SK-N-SH treated with all-trans-retinoic acid at 6 μM for 48 hours (cell line): ENCODE data around the gene DAD1.

ENCODE experiments used
- ZC3H10 ChIP-seq: fragments of 250-450 bp; sonication (Bioruptor Pico); IDR thresholded peaks from 2 replicates; pipeline ENCODE4 v1.5.1; 2021; ENCODE audit warnings: mild to moderate bottlenecking, moderate library complexity
- ZFP3 ChIP-seq: fragments of 250-450 bp; sonication (Bioruptor Pico); IDR thresholded peaks from 2 replicates; pipeline ENCODE4 v1.5.0; 2020; ENCODE audit warnings: mild to moderate bottlenecking, moderate library complexity
- ZFP30 ChIP-seq: fragments of 450-650 bp; formaldehyde crosslinking; IDR thresholded peaks from 2 replicates; pipeline ENCODE4 v1.5.0; 2022; ENCODE audit warnings: mild to moderate bottlenecking, moderate library complexity
- ZNF8 ChIP-seq: fragments of 450-650 bp; formaldehyde crosslinking; IDR thresholded peaks from 2 replicates; pipeline ENCODE4 v1.5.0; 2020; ENCODE audit warnings: mild to moderate bottlenecking, moderate library complexity
- TF ChIP-seq, protein P1 (sequence below): fragments of 250-450 bp; sonication (Bioruptor Pico); IDR thresholded peaks from 2 replicates; pipeline ENCODE4 v1.5.1; 2020; ENCODE audit warnings: low read depth, mild to moderate bottlenecking, moderate library complexity
- TF ChIP-seq, protein P2 (sequence below): fragments of 250-450 bp; sonication (Bioruptor Pico); IDR thresholded peaks from 2 replicates; pipeline ENCODE4 v1.5.0; 2020; ENCODE audit warnings: mild to moderate bottlenecking, moderate library complexity
- TF ChIP-seq, protein P3 (sequence below): fragments of 250-450 bp; sonication (Bioruptor Pico); IDR thresholded peaks from 2 replicates; pipeline ENCODE4 v1.8.0; 2020; ENCODE audit warnings: mild to moderate bottlenecking, moderate library complexity, borderline replicate concordance

DNA sequence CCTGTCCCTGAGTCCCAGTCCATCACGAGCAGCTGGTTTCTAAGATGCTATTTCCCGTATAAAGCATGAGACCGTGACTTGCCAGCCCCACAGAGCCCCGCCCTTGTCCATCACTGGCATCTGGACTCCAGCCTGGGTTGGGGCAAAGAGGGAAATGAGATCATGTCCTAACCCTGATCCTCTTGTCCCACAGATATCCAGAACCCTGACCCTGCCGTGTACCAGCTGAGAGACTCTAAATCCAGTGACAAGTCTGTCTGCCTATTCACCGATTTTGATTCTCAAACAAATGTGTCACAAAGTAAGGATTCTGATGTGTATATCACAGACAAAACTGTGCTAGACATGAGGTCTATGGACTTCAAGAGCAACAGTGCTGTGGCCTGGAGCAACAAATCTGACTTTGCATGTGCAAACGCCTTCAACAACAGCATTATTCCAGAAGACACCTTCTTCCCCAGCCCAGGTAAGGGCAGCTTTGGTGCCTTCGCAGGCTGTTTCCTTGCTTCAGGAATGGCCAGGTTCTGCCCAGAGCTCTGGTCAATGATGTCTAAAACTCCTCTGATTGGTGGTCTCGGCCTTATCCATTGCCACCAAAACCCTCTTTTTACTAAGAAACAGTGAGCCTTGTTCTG is 41.6 kb downstream of the DAD1 start:
- TF ChIP-seq ZC3H10 (CRISPR knock-in tag) (no peak), ZFP30 (no peak), ZNF8 (CRISPR knock-in tag) (no peak), ZFP3 (no peak)
- TF ChIP-seq, protein P1, sequence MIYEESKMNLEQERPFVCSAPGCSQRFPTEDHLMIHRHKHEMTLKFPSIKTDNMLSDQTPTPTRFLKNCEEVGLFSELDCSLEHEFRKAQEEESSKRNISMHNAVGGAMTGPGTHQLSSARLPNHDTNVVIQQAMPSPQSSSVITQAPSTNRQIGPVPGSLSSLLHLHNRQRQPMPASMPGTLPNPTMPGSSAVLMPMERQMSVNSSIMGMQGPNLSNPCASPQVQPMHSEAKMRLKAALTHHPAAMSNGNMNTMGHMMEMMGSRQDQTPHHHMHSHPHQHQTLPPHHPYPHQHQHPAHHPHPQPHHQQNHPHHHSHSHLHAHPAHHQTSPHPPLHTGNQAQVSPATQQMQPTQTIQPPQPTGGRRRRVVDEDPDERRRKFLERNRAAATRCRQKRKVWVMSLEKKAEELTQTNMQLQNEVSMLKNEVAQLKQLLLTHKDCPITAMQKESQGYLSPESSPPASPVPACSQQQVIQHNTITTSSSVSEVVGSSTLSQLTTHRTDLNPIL (CRISPR knock-in tag), result no peak
- TF ChIP-seq, protein P2, sequence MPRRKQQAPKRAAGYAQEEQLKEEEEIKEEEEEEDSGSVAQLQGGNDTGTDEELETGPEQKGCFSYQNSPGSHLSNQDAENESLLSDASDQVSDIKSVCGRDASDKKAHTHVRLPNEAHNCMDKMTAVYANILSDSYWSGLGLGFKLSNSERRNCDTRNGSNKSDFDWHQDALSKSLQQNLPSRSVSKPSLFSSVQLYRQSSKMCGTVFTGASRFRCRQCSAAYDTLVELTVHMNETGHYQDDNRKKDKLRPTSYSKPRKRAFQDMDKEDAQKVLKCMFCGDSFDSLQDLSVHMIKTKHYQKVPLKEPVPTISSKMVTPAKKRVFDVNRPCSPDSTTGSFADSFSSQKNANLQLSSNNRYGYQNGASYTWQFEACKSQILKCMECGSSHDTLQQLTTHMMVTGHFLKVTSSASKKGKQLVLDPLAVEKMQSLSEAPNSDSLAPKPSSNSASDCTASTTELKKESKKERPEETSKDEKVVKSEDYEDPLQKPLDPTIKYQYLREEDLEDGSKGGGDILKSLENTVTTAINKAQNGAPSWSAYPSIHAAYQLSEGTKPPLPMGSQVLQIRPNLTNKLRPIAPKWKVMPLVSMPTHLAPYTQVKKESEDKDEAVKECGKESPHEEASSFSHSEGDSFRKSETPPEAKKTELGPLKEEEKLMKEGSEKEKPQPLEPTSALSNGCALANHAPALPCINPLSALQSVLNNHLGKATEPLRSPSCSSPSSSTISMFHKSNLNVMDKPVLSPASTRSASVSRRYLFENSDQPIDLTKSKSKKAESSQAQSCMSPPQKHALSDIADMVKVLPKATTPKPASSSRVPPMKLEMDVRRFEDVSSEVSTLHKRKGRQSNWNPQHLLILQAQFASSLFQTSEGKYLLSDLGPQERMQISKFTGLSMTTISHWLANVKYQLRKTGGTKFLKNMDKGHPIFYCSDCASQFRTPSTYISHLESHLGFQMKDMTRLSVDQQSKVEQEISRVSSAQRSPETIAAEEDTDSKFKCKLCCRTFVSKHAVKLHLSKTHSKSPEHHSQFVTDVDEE (CRISPR knock-in tag), result no peak
- TF ChIP-seq, protein P3, sequence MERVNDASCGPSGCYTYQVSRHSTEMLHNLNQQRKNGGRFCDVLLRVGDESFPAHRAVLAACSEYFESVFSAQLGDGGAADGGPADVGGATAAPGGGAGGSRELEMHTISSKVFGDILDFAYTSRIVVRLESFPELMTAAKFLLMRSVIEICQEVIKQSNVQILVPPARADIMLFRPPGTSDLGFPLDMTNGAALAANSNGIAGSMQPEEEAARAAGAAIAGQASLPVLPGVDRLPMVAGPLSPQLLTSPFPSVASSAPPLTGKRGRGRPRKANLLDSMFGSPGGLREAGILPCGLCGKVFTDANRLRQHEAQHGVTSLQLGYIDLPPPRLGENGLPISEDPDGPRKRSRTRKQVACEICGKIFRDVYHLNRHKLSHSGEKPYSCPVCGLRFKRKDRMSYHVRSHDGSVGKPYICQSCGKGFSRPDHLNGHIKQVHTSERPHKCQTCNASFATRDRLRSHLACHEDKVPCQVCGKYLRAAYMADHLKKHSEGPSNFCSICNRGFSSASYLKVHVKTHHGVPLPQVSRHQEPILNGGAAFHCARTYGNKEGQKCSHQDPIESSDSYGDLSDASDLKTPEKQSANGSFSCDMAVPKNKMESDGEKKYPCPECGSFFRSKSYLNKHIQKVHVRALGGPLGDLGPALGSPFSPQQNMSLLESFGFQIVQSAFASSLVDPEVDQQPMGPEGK, result no peak
